Body of pancreas (tissue), 4 donors: Measurements from ENCODE around the gene SLC25A4.

Experiments used
- CTCF ChIP-seq, 7 experiments: fragments of 450-650 bp in 4 of 7; fragments of 200-600 bp in 3 of 7; sonication (generic) in 3 of 7; IDR thresholded peaks; one replicate each; pipeline ENCODE4 v1.5.1; 2016 to 2019; ENCODE audit warnings: antibody characterized with exemption in 7 of 7
- POLR2A ChIP-seq, 3 donors: fragments of 450-650 bp; IDR thresholded peaks; one replicate each; pipeline ENCODE4 v1.6.1; 2016; ENCODE audit warnings: antibody characterized with exemption in 3 of 3, mild to moderate bottlenecking in 2 of 3

DNA sequence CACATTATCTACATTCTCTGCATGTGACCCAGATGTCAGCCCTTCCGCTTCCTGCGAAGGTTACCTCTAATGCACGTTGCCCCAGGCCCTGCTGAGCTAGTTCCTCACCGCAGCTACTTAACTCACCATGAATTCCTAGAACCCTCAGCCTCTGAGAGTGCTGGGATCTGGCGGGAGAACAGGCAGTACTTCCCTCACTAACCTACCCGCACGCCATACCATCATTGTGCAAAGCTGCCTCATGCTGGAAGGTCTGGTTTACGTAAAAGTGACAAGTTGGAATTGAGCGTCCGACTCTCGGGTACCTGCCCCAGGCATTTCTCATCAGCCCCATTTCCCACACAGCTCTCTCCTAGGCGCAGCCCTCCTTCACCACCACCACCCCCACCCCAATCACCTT lies 6.3 kb downstream of the SLC25A4 start:
- TF ChIP-seq CTCF (IDR thresholded peaks at IDR 0.05), result no peak
- no peak for TF ChIP-seq POLR2A (IDR thresholded peaks at IDR 0.05)
